ENCODE data around the gene RNASE1.

Gene RNASE1

GRCh38 chr14:20757965-20758364 is 44.7 kb downstream of the RNASE1 start (continued):
- TF ChIP-seq ZBTB11 (tag by site-specific recombination; conservative IDR thresholded peaks at IDR 0.05; ENCODE audit: low read depth) (no peak), ZNF239 (tag by site-specific recombination; IDR thresholded peaks at IDR 0.05) (no peak), ZNF19 (tag by site-specific recombination; IDR thresholded peaks at IDR 0.05; ENCODE audit: low read depth) (no peak), ZBTB21 (tag by site-specific recombination; IDR thresholded peaks at IDR 0.05) (no peak), ZFP41 (tag by site-specific recombination; IDR thresholded peaks at IDR 0.05; ENCODE audit: borderline replicate concordance) (no peak), SP3 (tag by site-specific recombination; IDR thresholded peaks at IDR 0.05) (no peak), ZNF24 (tag by site-specific recombination; IDR thresholded peaks at IDR 0.05) (no peak), ZNF518A (tag by site-specific recombination; conservative IDR thresholded peaks at IDR 0.05; ENCODE audit: low read depth) (no peak), ZBTB10 (tag by site-specific recombination; IDR thresholded peaks at IDR 0.05) (no peak), ZNF792 (tag by site-specific recombination; IDR thresholded peaks at IDR 0.05) (no peak), PRDM2 (tag by site-specific recombination; IDR thresholded peaks at IDR 0.05; ENCODE audit: borderline replicate concordance) (no peak)

Measured in HEK293 (cell line).